ENCODE data around the gene PRKCG.
A peak's percentile ranks its signal among the peaks of the same experiment; 100 is the strongest.

PRKCG gene

GRCh38 chr19:53873773-53874605 lies 8.0 kb upstream of the PRKCG start:
- DNase-seq: no peak

GRCh38 chr19:53874606-53874990 lies 7.4 kb upstream of the PRKCG start:
- DNase-seq: no peak

DNA sequence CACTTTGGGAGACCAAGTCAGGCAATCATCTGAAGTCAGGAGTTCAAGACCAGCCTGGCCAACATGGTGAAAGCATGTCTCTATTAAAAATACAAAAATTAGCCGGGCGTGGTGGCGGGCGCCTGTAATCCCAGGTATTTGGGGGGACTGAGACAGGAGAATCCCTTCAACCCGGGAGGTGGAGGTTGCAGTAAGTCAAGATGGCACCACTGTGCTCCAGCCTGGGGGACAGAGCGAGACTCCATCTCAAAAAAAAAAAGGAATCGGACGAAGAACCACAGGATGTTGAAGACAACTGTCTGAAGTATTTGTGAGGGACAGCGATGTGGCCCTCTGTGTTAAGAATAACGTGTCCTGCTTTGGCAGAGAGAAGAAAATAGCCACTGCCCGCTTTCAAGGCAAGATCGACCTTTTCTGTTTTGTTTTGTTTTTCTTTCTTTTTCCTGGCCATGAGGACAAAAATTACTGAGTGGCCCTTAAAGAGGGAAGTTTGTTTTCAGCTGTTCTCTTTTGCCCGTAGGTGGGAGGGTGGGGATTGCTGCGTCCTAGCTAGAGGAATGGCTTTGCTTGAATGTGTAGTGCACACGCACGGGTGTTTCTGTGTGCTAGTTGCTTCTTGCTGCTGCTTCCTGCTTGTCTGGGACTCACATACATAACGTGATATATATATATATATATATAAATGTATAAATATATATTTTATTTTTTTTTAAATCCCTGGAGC lies 6.2 kb upstream of the PRKCG start:
- no peak for DNase-seq

DNA sequence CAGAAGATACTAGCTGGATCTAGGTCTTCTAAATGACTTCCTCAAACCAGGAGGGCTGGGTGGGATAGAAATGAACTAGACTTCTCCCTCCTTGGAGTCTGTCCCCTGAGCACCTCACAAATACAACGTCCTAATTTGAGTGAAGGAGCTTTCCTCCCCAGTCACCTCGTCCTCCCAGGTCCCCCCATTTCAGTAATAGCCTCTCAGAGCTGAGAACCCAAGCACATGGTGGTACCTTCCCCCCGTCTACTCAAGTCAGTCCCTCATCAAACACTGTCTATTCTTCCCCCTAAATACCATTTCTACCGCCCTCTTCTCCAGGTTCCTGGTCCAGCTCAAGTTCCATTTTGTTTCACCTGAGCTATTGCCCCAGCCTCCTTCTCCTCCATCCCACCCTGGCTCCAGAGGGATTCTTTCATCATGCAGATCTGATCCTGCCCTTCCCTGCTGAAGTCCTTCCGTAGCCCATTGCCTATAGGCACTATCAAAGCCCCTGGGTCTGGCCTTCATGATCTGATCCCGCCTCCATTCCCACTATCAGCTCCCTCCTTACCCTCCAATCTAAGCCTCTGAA lies 5.3 kb upstream of the PRKCG start:
- DNase-seq: no peak

DNA sequence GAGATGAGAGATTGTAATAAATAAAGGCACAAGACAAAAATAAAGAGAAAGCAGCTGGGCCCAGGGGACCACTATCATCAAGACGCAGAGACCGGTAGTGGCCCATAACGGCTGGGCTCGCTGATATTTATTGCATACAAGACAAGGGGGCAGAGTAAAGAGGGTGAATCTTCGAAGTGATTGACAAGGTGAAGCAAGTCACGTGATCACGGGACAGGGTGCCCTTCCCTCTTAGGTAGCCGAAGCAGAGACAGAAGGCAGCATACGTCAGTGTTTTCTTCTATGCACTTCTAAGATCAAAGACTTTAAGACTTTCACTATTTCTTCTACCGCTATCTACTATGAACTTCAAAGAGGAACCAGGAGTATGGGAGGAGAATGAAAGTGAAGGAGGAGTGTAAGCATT lies 4.6 kb upstream of the PRKCG start:
- DNase-seq: no peak

- no peak for DNase-seq
Measured at GRCh38 chr19:53878776-53879139, 3.2 kb upstream of the PRKCG start.

DNA sequence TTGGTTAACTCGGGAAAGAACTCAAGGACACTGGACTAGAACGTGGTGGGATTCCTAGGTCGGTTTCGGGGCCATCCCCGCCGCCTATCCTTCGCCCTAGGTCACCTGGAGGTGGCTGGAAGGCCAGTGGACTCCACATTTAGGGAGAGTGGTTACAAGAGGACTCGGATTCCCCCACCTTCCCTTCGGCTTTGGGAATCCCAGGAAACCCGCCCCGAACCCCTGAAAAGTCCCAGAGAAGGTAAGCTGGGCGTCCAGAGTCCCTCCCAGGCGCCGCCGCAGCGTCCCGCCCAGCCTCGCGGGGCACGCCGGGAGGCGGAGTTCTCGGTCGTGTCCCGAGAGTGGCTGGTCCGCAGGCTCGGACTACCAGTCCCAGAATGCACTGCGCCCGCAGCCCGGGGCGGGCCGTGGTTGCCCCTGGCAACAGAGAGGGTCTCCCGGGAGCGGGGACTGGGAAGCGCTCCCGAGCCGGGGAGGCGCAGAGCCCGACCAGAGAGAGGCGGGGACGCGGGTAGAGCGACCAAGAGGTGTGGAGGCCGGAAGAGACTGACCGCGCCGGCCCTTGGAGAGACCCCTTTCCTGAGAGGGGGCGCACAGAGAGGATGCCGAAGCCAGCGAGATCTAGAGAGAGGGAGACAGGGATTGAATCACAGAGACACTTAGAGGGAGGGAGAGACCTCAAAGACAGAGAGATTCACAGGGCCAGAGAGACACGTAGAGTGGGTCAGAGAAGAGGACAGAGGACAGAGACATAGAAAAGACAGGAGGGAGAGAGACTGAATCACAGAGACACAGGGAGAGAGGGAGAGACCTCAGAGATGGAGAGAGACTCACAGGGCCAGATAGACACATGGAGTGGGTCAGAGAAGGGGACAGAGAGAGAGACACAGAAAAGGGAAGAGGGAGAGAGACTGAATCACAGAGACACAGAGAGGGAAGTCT lies 2.6 kb upstream of the PRKCG start:
- peak; percentile 71 for DNase-seq

DNA sequence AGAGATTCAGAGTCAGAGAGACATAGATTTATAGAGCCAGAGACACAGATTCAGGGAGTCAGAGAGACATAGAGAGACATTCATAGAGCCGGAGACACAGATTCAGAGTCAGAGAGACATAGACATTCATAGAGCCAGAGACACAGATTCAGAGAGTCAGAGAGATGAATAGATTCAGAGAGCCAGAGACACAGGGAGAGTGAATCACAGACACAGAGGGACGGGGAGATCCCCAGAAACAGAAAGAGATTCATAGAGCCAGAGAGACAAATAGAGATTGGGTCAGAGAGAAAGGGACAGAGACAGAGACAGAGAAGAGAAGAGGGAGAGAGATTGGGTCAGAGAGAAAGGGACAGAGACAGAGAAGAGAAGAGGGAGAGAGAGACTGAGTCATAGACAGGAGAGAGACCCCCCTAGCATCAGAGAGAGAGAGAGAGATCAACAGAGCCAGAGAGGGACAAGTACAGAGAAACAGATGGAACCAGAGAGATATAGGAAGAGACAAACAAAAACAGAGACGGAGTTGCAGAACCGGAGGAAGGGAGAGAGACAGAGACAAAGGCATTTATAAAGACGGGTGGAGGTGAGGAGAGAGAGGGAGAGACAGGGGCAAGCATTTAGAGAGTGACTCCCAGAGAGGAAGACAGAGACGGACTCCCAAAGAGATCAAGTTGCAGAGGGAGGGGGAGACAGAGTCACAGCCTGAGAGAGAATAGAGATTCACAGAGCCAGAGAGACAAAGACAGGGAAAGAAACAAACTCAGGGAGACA lies 1.1 kb upstream of the PRKCG start:
- no peak for DNase-seq

- DNase-seq: no peak
Measured at GRCh38 chr19:53882391-53883050, 524 bp downstream of the PRKCG start.

GRCh38 chr19:53883231-53883661 lies 1.2 kb downstream of the PRKCG start:
- no peak for DNase-seq

DNA sequence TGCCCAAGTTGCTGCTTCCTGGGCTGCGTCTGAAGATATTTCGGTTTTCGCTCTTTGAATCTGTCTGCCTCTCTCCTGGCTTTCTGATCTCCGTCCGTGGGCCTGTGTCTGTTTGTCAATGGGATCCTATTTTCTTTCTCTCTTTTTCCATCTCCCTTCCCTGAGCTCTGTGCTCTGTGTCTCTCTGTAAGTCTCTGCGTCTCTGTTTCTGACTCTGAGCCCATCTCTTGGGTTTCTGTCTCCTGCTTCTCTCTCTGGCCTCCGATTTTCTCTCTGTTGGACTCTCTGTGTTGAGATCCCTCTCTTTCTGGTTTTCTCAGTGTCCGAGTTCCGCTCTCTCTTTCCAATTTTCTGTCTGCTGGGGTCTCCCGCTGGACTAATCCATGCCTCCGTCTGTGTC lies 1.7 kb downstream of the PRKCG start:
- DNase-seq: no peak

DNA sequence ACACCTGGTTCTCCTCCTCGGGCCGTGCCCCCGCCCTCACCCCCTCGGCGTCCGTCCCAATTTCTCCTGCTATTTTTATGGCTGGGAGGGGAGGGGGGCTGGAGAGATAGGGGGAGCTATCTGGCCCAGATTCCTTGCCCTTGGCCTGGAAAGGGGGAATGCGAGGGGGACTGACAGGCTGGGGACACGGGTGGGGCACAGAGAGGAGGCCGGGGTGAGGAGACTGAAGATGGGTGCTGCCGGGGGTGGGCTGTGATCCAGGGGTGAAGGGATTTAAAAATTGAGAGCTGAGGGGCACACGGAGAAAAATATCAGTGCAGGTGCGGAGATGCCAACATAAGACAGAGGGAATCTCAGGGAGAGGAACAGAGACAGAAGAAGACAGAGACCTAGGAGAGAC lies 2.3 kb downstream of the PRKCG start:
- no peak for DNase-seq

GRCh38 chr19:53885036-53885435 lies 3.0 kb downstream of the PRKCG start:
- no peak for DNase-seq

DNA sequence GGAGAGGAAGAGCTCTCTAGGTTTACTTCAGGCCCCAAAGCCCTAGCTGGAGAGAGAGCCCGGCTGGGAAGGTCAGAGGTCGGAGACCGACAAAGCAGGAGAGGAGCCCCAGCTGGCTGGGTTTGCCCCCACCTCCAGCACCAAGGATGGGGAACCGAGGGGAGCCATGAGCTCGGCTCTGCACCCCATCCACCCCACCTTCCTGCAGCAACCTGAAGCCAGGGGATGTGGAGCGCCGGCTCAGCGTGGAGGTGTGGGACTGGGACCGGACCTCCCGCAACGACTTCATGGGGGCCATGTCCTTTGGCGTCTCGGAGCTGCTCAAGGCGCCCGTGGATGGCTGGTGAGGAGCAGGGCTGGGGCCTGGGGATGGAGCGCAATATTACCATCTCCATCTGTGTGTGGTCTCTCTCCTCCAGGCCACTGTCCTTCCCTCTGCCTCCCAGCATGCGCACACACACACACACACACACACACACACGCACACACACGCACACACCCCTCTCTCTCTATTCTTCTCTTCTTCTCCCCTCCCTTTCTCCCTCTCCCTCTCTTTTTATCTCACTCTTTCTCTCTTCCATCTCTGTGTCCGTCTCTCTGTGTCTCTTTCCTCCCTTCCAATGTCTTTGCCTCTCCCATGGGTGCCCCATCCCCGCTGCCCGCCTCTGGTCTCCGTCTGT lies 10.4 kb downstream of the PRKCG start:
- DNase-seq: no peak

- no peak for DNase-seq
Measured at GRCh38 chr19:53892981-53893325, 11.0 kb downstream of the PRKCG start.

GRCh38 chr19:53894707-53895106 lies 12.7 kb downstream of the PRKCG start:
- no peak for DNase-seq

- no peak for DNase-seq
Measured at GRCh38 chr19:53896682-53897081, 14.7 kb downstream of the PRKCG start.

- DNase-seq: no peak
Measured at GRCh38 chr19:53897459-53897858, 15.5 kb downstream of the PRKCG start.

DNA sequence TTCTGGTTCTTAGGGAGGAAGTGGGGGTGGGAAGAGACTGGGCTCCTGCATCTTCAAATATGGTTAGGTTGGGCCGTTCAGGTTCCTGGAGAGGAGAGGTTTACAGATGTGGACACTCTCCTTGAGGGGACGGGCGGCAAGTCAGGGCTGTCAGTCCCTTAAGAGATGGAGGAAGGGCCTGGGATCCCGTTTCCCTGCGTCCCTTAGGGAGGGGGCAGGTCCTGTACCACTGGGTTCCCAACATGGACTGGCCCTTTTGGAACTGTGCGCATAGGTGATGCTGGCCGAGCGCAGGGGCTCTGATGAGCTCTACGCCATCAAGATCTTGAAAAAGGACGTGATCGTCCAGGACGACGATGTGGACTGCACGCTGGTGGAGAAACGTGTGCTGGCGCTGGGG lies 16.2 kb downstream of the PRKCG start:
- no peak for DNase-seq

GRCh38 chr19:53898636-53899341 lies 16.8 kb downstream of the PRKCG start:
- DNase-seq: no peak

Data from amniotic stem cell (primary cell).